K562 (cell line): ENCODE measurements around the gene RPS27. TPM values are rescaled to one million over a fixed set of nuclear protein-coding genes. Genes with fewer than 3 reads are reported as not detected.

ENCODE experiments used
- CBX8 ChIP-seq: fragments of 200-600 bp; sonication (generic); IDR thresholded peaks from 2 replicates; pipeline ENCODE4 v1.6.1; 2012; ENCODE audit warnings: borderline replicate concordance, mixed run types, low read depth, mild to moderate bottlenecking, moderate library complexity, mixed read lengths, low read length, control low read depth, inconsistent platforms; ENCODE audit not compliant: poor library complexity, severe bottlenecking; ENCODE audit errors: extremely low read depth
- CCNT2 ChIP-seq: IDR thresholded peaks from 2 replicates; pipeline ENCODE4 v1.6.1; 2011; ENCODE audit warnings: borderline replicate concordance, low read depth, mild to moderate bottlenecking, moderate library complexity, mixed read lengths, low read length; ENCODE audit not compliant: insufficient read length; ENCODE audit errors: extremely low read depth
- CTCFL ChIP-seq: IDR thresholded peaks from 2 replicates; pipeline ENCODE4 v1.6.1; 2011; ENCODE audit warnings: borderline replicate concordance, low read depth, mild to moderate bottlenecking, moderate library complexity, low read length; ENCODE audit not compliant: insufficient read depth, poor library complexity, severe bottlenecking
- ELF2 ChIP-seq: fragments of 250-450 bp; sonication (Bioruptor Pico); IDR thresholded peaks from 2 replicates; pipeline ENCODE4 v1.5.0; 2021; ENCODE audit warnings: mild to moderate bottlenecking
- ETS1 ChIP-seq: conservative IDR thresholded peaks from 2 replicates; pipeline ENCODE4 v1.6.1; 2011; ENCODE audit warnings: low read depth, mild to moderate bottlenecking, low read length; ENCODE audit not compliant: control insufficient read depth
- GTF2F1 ChIP-seq: IDR thresholded peaks from 2 replicates; pipeline ENCODE4 v1.6.1; 2011; ENCODE audit warnings: low read depth, low read length, improper control_type of control experiment
- HDAC2 ChIP-seq: fragments of 450-650 bp; IDR thresholded peaks from 2 replicates; pipeline ENCODE4 v1.6.1; 2016; ENCODE audit warnings: mild to moderate bottlenecking
- HIVEP1 ChIP-seq: fragments of 250-450 bp; sonication (Bioruptor Pico); IDR thresholded peaks from 2 replicates; pipeline ENCODE4 v1.4.0; 2020; ENCODE audit warnings: mild to moderate bottlenecking
- HMG20A ChIP-seq: fragments of 450-650 bp; formaldehyde crosslinking; conservative IDR thresholded peaks from 2 replicates; pipeline ENCODE4 v1.4.0; 2020; ENCODE audit warnings: mild to moderate bottlenecking, mixed read lengths
- IRF1 ChIP-seq: sonication (generic); formaldehyde crosslinking; IDR thresholded peaks from 2 replicates; pipeline ENCODE4 v1.8.0; 2022; ENCODE audit warnings: missing genetic modification reagents, mild to moderate bottlenecking, borderline replicate concordance
- KAT8 ChIP-seq: fragments of 450-650 bp; IDR thresholded peaks from 2 replicates; pipeline ENCODE4 v1.6.1; 2016; ENCODE audit warnings: low read depth, mild to moderate bottlenecking
- MAFG ChIP-seq: fragments of 450-650 bp; conservative IDR thresholded peaks from 2 replicates; pipeline ENCODE4 v1.6.1; 2016; ENCODE audit warnings: missing genetic modification characterization, missing compliant biosample characterization
- MLX ChIP-seq, 2 experiments: fragments of 450-650 bp in 1 of 2; sonication (generic) in 1 of 2; formaldehyde crosslinking; conservative IDR thresholded peaks; 2 replicates each; pipeline versions ENCODE4 v1.4.0 to v1.8.1; 2020 to 2022; ENCODE audit warnings: mild to moderate bottlenecking in 1 of 2, missing genetic modification reagents in 1 of 2
- NFYB ChIP-seq: IDR thresholded peaks from 2 replicates; pipeline ENCODE4 v1.6.1; 2011; ENCODE audit warnings: mild to moderate bottlenecking, moderate library complexity; ENCODE audit not compliant: insufficient read length; ENCODE audit errors: extremely low read depth
- NR3C1 ChIP-seq: sonication (generic); formaldehyde crosslinking; IDR thresholded peaks from 2 replicates; pipeline ENCODE4 v1.8.1; 2022; ENCODE audit warnings: missing genetic modification reagents
- PTTG1 ChIP-seq: fragments of 450-650 bp; IDR thresholded peaks from 2 replicates; pipeline ENCODE4 v1.6.1; 2016; ENCODE audit warnings: low read depth, mild to moderate bottlenecking, missing genetic modification characterization, missing compliant biosample characterization
- SLC30A9 ChIP-seq: fragments of 250-450 bp; sonication (Bioruptor Pico); IDR thresholded peaks from 2 replicates; pipeline ENCODE4 v1.8.0; 2022; ENCODE audit warnings: mild to moderate bottlenecking, moderate library complexity
- SOX6 ChIP-seq: fragments of 450-650 bp; IDR thresholded peaks from 2 replicates; pipeline ENCODE4 v1.6.1; 2014; ENCODE audit warnings: mild to moderate bottlenecking
- WHSC1 ChIP-seq: IDR thresholded peaks from one replicate; pipeline ENCODE4 v1.6.1; 2012; ENCODE audit warnings: low read length, control low read depth, inconsistent platforms
- ZFP30 ChIP-seq: fragments of 250-450 bp; sonication (Bioruptor Pico); IDR thresholded peaks from 2 replicates; pipeline ENCODE4 v1.8.0; 2022; ENCODE audit warnings: moderate library complexity, mild to moderate bottlenecking, inconsistent platforms, borderline replicate concordance
- ZNF408 ChIP-seq: fragments of 250-450 bp; sonication (Bioruptor Pico); IDR thresholded peaks from 2 replicates; pipeline ENCODE4 v1.4.0; 2020; ENCODE audit warnings: low read depth, mild to moderate bottlenecking, moderate library complexity
- ZNF511 ChIP-seq: sonication (generic); formaldehyde crosslinking; IDR thresholded peaks from 2 replicates; pipeline ENCODE4 v1.8.0; 2022; ENCODE audit warnings: mild to moderate bottlenecking, missing genetic modification reagents
- polyA plus RNA-seq, 8 experiments: library from polyadenylated mRNA; depleted of rRNA in 4 of 8; stranded (reverse) in 5 of 8; unstranded in 3 of 8; fragments of >200 nt; fragmentation: Nextera tagmentation in 2 of 8; fragmentation: Illumina TruSeq in 1 of 8; extraction: Ambion mirVana in 2 of 8; extraction: Trizol in 1 of 8; gene quantifications; 2 replicates each; pipeline versions ENCODE4 v1.2.1 to v1.2.3, GENCODE V29; 2011 to 2014; ENCODE audit warnings: inconsistent platforms in 1 of 8, missing spikeins in 1 of 8
- total RNA-seq, 7 experiments: library from RNA; depleted of rRNA in 6 of 7; stranded (reverse); fragments of >200 nt in 6 of 7; fragmentation: Illumina TruSeq in 2 of 7; extraction: Trizol in 2 of 7; gene quantifications; 2 replicates each; pipeline versions ENCODE4 v1.2.1 to v1.2.3, GENCODE V29; 2011 to 2021; ENCODE audit warnings: low replicate concordance in 1 of 7

The RPS27 gene
- total and polyA plus RNA-seq, 9 of the 15 experiments (the other 6 are each of a cell fraction or from before 2014, with no cell fraction given) = 2,091 to 9,377 (median 6,706) TPM

GRCh38 chr1:153945795-153946621, 44.6 kb upstream of the RPS27 start (continued):
- TF ChIP-seq CTCFL (no peak), NFYB (no peak), ETS1 (0 out of 2 replicates have a peak, but pooled peaks have one; percentile 16), GTF2F1 (no peak), PTTG1 (tag) (no peak), ZNF511 (peak; percentile 44; the same call in 1 of the 2 replicates), CCNT2 (peak; percentile 23), KAT8 (no peak), CBX8 (no peak), MAFG (tag) (no peak), HDAC2 (no peak), MLX (CRISPR knock-in tag; conservative IDR thresholded peaks at IDR 0.05) (0 out of 4 replicates have a peak, but pooled peaks of 1 of the 2 experiments have one; percentile 61), ZFP30 (no peak), NR3C1 (CRISPR knock-in tag) (no peak), SOX6 (no peak), HMG20A (CRISPR knock-in tag) (no peak), WHSC1 (no peak), IRF1 (CRISPR knock-in tag) (0 out of 2 replicates have a peak, but pooled peaks have one; percentile 10), ELF2 (peak; percentile 54; the same call in 1 of the 2 replicates), ZNF408 (CRISPR knock-in tag) (no peak), HIVEP1 (CRISPR knock-in tag) (no peak), SLC30A9 (no peak)
